ENCODE results near the gene SLC38A9. TPM values are rescaled to one million over a fixed set of nuclear protein-coding genes. Genes with fewer than 3 reads are reported as not detected.

Gene SLC38A9
- polyA plus RNA-seq, 3 donors, result 4.4 to 9.7 (median 5.5) TPM

Other genes starting within 250 kb of the SLC38A9 start
- gene PLPP1, start 177.4 kb downstream of the SLC38A9 start, polyA plus RNA-seq, result 100 to 1,000 TPM in 2 of 3 donors, 10 to 100 TPM in 1; 34.3 to 276 (median 150) TPM
- gene DDX4, start 25.7 kb upstream of the SLC38A9 start, polyA plus RNA-seq, result under 1 TPM in 1 of 3 donors, not detected in 2; 0.02 TPM
- gene IL31RA, start 139.0 kb upstream of the SLC38A9 start, polyA plus RNA-seq, result under 1 TPM in 1 of 3 donors, not detected in 2; 0.02 TPM